ENCODE data around the gene MARCHF4. TPM values are rescaled to one million over a fixed set of nuclear protein-coding genes. Genes with fewer than 3 reads are reported as not detected.

MARCHF4 gene
- total RNA-seq, 4 donors from 2014 or later: not detected

DNA sequence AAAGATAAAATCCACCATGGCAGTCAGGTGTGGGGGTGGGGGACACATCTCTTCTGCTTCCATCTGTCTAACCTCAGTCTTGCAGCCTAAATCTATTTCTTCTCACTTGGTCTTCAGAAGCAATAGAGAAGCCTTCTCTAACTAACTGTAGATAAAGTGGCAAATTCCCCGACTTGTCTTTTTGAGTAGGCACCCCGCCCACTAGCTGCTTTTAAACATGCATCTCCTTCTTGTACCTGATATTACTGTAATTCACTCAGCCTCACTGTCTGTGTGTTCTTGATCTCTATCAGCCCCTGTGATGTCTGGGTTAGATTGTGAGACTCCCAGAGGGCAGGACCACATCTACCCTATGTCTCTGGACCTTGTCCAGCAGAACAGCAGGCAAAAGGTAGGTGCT is 6.8 kb downstream of the MARCHF4 start:
- DNase-seq (ENCODE audit: low spot score) (no peak), ATAC-seq (ENCODE audit: low FRiP score) (no peak)
- TF ChIP-seq, protein P1, sequence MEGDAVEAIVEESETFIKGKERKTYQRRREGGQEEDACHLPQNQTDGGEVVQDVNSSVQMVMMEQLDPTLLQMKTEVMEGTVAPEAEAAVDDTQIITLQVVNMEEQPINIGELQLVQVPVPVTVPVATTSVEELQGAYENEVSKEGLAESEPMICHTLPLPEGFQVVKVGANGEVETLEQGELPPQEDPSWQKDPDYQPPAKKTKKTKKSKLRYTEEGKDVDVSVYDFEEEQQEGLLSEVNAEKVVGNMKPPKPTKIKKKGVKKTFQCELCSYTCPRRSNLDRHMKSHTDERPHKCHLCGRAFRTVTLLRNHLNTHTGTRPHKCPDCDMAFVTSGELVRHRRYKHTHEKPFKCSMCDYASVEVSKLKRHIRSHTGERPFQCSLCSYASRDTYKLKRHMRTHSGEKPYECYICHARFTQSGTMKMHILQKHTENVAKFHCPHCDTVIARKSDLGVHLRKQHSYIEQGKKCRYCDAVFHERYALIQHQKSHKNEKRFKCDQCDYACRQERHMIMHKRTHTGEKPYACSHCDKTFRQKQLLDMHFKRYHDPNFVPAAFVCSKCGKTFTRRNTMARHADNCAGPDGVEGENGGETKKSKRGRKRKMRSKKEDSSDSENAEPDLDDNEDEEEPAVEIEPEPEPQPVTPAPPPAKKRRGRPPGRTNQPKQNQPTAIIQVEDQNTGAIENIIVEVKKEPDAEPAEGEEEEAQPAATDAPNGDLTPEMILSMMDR (IDR thresholded peaks at IDR 0.05): no peak

DNA sequence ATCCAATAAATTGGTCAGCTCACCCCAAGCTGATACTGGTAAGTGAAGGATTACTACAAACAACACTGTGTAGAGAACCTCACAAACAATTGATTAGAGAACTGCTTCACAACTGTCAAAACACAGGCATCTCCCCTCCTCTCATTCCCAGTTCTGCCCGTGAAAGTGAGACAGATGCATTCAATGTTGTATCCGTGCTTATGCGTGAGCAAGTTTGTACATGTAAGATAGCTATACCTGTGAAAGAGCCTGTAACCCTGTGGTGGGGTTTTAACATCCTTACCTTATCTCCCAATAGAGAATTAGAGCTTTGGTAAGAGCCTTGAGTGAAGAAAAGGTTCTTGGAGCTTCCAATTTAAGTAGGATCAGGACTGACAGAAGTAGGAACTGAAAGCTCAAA is 9.1 kb downstream of the MARCHF4 start:
- TF ChIP-seq, protein P1 (IDR thresholded peaks at IDR 0.05): no peak
- no peak for ATAC-seq (ENCODE audit: low FRiP score)
- DNase-seq (ENCODE audit: low spot score): no peak

DNA sequence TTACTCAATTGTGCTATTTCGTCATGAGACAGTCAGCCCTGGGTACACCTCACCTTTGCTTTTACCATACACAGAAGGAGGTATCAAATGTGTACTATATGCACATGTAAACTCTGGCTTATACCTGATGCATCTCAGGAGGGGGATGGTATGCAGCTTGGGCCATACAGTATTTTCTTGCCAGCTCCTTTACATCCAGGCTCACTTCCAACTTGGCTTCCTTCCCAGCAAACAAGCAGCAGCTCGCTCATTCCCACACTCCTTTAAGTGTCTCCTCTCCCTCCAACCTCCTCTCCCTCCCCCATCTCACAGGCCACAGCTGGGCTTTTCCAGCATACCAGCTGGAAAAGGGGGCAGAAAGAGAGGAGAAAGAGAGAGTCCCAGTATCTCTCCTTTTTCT is 9.6 kb downstream of the MARCHF4 start:
- DNase-seq (ENCODE audit: low spot score): no peak
- TF ChIP-seq, protein P1 (IDR thresholded peaks at IDR 0.05): no peak
- no peak for ATAC-seq (ENCODE audit: low FRiP score)

DNA sequence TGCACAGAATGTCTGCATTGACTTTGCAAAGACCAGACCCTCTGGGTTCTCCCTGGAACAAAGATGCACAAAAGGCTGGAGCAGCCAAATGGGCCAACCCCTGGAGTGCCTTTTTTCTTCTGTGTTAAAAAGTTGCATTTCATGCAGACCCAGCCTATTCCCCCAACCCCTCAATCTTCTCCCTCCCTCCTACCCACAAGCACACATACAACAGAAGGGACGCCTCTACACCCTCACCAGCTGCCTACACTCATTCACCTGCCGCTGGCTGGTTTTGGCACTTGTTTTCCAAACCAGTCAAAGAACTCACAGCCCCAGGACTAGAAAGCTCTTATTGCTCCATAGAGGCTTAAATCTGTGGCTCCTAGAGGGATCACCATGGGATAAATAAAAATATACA is 16.6 kb downstream of the MARCHF4 start:
- no peak for DNase-seq (ENCODE audit: low spot score)
- no peak for ATAC-seq (ENCODE audit: low FRiP score)
- TF ChIP-seq, protein P1 (IDR thresholded peaks at IDR 0.05): no peak

DNA sequence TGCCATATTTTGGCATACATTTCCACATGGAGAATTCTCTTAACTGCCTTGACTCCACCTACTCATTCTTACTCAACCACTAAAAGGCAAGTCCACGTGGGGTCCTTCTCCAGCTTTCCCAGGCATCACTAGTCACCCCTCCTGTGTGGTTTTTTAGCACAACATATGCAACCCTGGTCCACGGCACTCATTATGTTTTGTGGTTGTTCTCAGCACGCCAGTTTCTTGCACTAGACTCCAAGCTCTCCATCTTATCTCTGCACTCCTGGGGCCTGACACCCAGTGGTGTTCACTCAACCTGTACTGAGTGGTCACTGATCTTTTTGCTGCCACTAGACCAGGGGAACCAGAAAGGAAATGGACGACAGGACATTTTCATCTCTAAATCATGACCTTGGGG is 18.0 kb downstream of the MARCHF4 start:
- DNase-seq (ENCODE audit: low spot score): no peak
- no peak for ATAC-seq (ENCODE audit: low FRiP score)
- TF ChIP-seq, protein P1 (IDR thresholded peaks at IDR 0.05): no peak

DNA sequence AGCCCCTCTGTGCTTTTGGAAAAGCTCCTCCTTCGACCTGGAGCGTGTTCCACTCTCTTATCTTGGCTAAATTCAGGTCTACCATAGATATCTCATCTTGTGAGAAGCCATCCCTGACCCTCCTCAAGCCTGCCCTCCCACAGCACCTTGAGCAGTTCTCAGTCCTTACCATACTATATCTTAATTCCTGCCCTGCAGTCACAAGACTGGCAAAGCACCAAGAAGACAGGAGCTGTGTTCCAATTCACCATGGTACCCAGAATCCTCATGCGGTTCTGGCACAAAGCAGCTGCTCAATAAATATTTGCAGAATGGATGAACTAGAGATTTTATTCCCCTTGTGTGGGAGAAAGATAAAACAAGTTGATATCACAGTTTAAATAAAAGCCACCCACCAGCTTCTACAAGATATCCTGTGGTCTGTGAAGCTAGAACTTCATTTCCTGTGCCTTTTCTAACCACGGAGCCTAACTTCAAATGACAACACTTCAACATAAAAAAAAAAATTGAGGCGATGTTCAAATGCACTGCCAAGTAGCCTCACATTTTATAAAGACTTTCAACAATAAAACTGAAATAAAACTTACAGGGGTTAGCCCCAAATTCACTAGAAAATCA is 19.5 kb downstream of the MARCHF4 start:
- DNase-seq (ENCODE audit: low spot score) (no peak), ATAC-seq (ENCODE audit: low FRiP score) (no peak)
- TF ChIP-seq, protein P1 (IDR thresholded peaks at IDR 0.05): no peak

DNA sequence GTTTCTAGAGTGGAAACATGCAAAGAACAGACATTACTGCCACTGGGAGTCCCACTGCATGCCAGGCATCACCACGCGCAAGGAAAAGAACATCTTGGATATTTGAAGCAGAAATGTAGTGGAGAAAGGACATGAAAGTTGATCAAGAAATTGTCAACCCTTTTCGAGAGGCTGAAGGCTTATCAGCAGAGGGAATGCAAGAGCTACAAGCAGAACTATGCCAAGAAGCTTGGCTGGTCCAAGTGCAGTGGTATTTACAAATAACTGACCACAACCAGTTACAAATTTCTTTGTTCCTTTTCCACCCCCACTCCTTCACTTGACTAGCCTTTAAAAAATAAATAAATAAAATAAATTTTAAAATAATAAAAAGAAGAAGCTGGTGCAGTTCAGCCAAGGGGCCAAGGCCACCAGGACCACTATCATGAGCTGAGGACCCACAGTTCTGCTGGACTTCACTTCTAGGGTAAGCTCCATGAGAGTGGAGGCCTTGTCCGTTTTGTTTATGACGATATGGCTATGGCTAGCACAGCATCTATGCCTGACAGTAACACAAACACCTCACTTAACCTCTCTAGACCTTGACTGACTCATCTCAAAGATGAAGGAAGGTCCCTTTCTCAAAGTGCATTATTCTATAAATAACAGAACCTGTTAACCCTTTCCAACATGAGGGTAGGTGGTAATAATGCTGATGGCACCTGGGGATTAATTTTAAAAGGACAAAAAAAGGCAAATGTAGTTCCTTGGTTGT is 20.9 kb downstream of the MARCHF4 start:
- ATAC-seq (ENCODE audit: low FRiP score) (no peak), DNase-seq (ENCODE audit: low spot score) (no peak)
- TF ChIP-seq, protein P1 (IDR thresholded peaks at IDR 0.05): no peak
